ENCODE results near the gene GPC1.

GPC1 gene

GRCh38 chr2:240480834-240481623 is 45.6 kb downstream of the GPC1 start:
- TF ChIP-seq ARNTL (CRISPR knock-in tag; IDR thresholded peaks at IDR 0.05; ENCODE audit: borderline replicate concordance, low read depth) (no peak), PATZ1 (CRISPR knock-in tag; IDR thresholded peaks at IDR 0.05; ENCODE audit: borderline replicate concordance) (no peak), BACH2 (CRISPR knock-in tag; IDR thresholded peaks at IDR 0.05; ENCODE audit: borderline replicate concordance) (no peak), CSRNP3 (CRISPR knock-in tag; IDR thresholded peaks at IDR 0.05) (no peak), OSR1 (CRISPR knock-in tag; IDR thresholded peaks at IDR 0.05) (no peak), ZC3H10 (CRISPR knock-in tag; IDR thresholded peaks at IDR 0.05) (no peak), CREB5 (CRISPR knock-in tag; IDR thresholded peaks at IDR 0.05; ENCODE audit: low read depth) (no peak), ZNF70 (CRISPR knock-in tag; IDR thresholded peaks at IDR 0.05) (no peak), PPARA (CRISPR knock-in tag; IDR thresholded peaks at IDR 0.05; ENCODE audit: borderline replicate concordance) (no peak), TSHZ2 (CRISPR knock-in tag; IDR thresholded peaks at IDR 0.05) (no peak), POU6F1 (CRISPR knock-in tag; IDR thresholded peaks at IDR 0.05; ENCODE audit: borderline replicate concordance, low read depth) (no peak), ZFP30 (CRISPR knock-in tag; IDR thresholded peaks at IDR 0.05) (no peak), TOX (CRISPR knock-in tag; IDR thresholded peaks at IDR 0.05; ENCODE audit: borderline replicate concordance) (no peak), ZNF8 (CRISPR knock-in tag; IDR thresholded peaks at IDR 0.05) (no peak)
- no peak for ATAC-seq

GRCh38 chr2:240481720-240482119 is 46.3 kb downstream of the GPC1 start:
- no peak for ATAC-seq

More at GRCh38 chr2:240481720-240482119, 46.3 kb downstream of the GPC1 start:
- TF ChIP-seq ESRRG (CRISPR knock-in tag; IDR thresholded peaks at IDR 0.05) (no peak), PATZ1 (CRISPR knock-in tag; IDR thresholded peaks at IDR 0.05; ENCODE audit: borderline replicate concordance) (no peak), ZC3H10 (CRISPR knock-in tag; IDR thresholded peaks at IDR 0.05) (no peak), OSR1 (CRISPR knock-in tag; IDR thresholded peaks at IDR 0.05) (no peak), ZFP30 (CRISPR knock-in tag; IDR thresholded peaks at IDR 0.05) (no peak), CSRNP3 (CRISPR knock-in tag; IDR thresholded peaks at IDR 0.05) (no peak), ARNTL (CRISPR knock-in tag; IDR thresholded peaks at IDR 0.05; ENCODE audit: borderline replicate concordance, low read depth) (no peak), POU6F1 (CRISPR knock-in tag; IDR thresholded peaks at IDR 0.05; ENCODE audit: borderline replicate concordance, low read depth) (no peak), ZNF8 (CRISPR knock-in tag; IDR thresholded peaks at IDR 0.05) (no peak), ZNF565 (CRISPR knock-in tag; conservative IDR thresholded peaks at IDR 0.05; ENCODE audit: low read depth) (no peak), ISL1 (CRISPR knock-in tag; IDR thresholded peaks at IDR 0.05) (no peak)
